HCT116 (cell line): ENCODE results near the gene PACRG. TPM values are rescaled to one million over a fixed set of nuclear protein-coding genes. Genes with fewer than 3 reads are reported as not detected.

Source experiments
- ATAC-seq: fragments of 200-7000 bp; cut with Tn5 transposase; 2 replicates; pipeline ENCODE4 v1.9.1; 2020; ENCODE audit warnings: mild to moderate bottlenecking, moderate library complexity
- BruUV-seq: library from RNA; stranded (reverse); fragments of 400-500 nt; replicated peaks from 2 replicates; lab custom pipeline; 2021; lab: Mats Ljungman, UMichigan
- CTCF ChIA-PET: fragments of 300-600 bp; sonication (Branson Sonifier 250); formaldehyde crosslinking; loops from one replicate; lab custom pipeline; 2021; ENCODE audit warnings: antibody characterized with exemption; lab: Charles Lee
- POLR2A ChIA-PET: fragments of 300-600, 350-600 bp; sonication (Branson Sonifier 250); formaldehyde crosslinking; loops from one replicate; lab custom pipeline; 2021; ENCODE audit warnings: antibody characterized with exemption; lab: Charles Lee
- RAD21 ChIA-PET, 2 experiments: fragments of 300-600 bp; sonication (Branson Sonifier 250); formaldehyde crosslinking; loops; one replicate each; lab custom pipeline; 2023; ENCODE audit warnings: low total read pairs in 2 of 2; ENCODE audit not compliant: uncharacterized antibody in 2 of 2, unreplicated experiment in 2 of 2, low non-redundant PET in 1 of 2; lab: Charles Lee
- DNase-seq: peaks from one replicate; pipeline ENCODE4 v3.0.0-alpha.2; 2010; ENCODE audit warnings: low read depth, low spot score
- H2AFZ ChIP-seq: fragments of 200-600 bp; shearing (Covaris generic), sonication (generic); 2 replicates; pipeline ENCODE4 v1.6.1; 2017; ENCODE audit warnings: low read depth, mixed run types, mixed read lengths, antibody characterized with exemption, low read length; ENCODE audit not compliant: poor library complexity, severe bottlenecking
- H3K27ac ChIP-seq: 2 replicates; pipeline ENCODE4 v1.5.1; 2012; ENCODE audit warnings: low read depth, low read length
- H3K27me3 ChIP-seq: fragments of 200-600 bp; sonication (generic); 2 replicates; pipeline ENCODE4 v1.6.1; 2016; ENCODE audit warnings: mixed run types, low read length, mixed read lengths; ENCODE audit not compliant: insufficient read depth
- H3K36me3 ChIP-seq, 2 experiments: fragments of 200-500 bp in 1 of 2; fragments of 200-600 bp in 1 of 2; sonication (Bioruptor generic) in 1 of 2; sonication (generic) in 1 of 2; 2 replicates each; pipeline versions ENCODE4 v1.5.1 to v1.6.1; 2014 to 2016; ENCODE audit warnings: low read length in 2 of 2, inconsistent platforms in 1 of 2, mixed read lengths in 1 of 2, mixed run types in 1 of 2; ENCODE audit not compliant: insufficient read depth in 2 of 2, control insufficient read depth in 1 of 2
- H3K4me1 ChIP-seq, 2 experiments: fragments of 200-600 bp in 1 of 2; sonication (generic) in 1 of 2; 2 replicates each; pipeline versions ENCODE4 v1.5.1 to v1.6.1; 2012 to 2017; ENCODE audit warnings: low read length in 2 of 2, inconsistent platforms in 1 of 2, mild to moderate bottlenecking in 1 of 2, mixed read lengths in 1 of 2, mixed run types in 1 of 2, moderate library complexity in 1 of 2; ENCODE audit not compliant: insufficient read depth in 2 of 2, control insufficient read depth in 1 of 2
- H3K4me2 ChIP-seq: fragments of 200-600 bp; sonication (generic); 2 replicates; pipeline ENCODE4 v1.6.1; 2017; ENCODE audit warnings: mixed run types, low read length, mixed read lengths
- H3K4me3 ChIP-seq, 2 experiments: fragments of 200-600 bp in 1 of 2; sonication (generic) in 1 of 2; replicated peaks in 1 of 2; 2 replicates each; pipeline ENCODE4 v1.5.1; 2011 to 2016; ENCODE audit warnings: low read length in 2 of 2, control low read depth in 1 of 2, low read depth in 1 of 2, mild to moderate bottlenecking in 1 of 2, mixed read lengths in 1 of 2, mixed run types in 1 of 2
- H3K79me2 ChIP-seq: fragments of 200-600 bp; sonication (generic); 2 replicates; pipeline ENCODE4 v1.6.1; 2017; ENCODE audit warnings: mild to moderate bottlenecking, mixed run types, low read length, moderate library complexity, mixed read lengths; ENCODE audit not compliant: insufficient read depth
- H3K9ac ChIP-seq: fragments of 200-600 bp; sonication (generic); 2 replicates; pipeline ENCODE4 v1.6.1; 2016; ENCODE audit warnings: low read length, mixed read lengths
- H3K9me2 ChIP-seq: fragments of 200-600 bp; sonication (generic), shearing (Covaris generic); 2 replicates; pipeline ENCODE4 v1.6.1; 2017; ENCODE audit warnings: mixed run types, mild to moderate bottlenecking, moderate library complexity; ENCODE audit not compliant: insufficient read depth
- H3K9me3 ChIP-seq, 2 experiments: fragments of 200-500 bp in 1 of 2; fragments of 200-600 bp in 1 of 2; sonication (Bioruptor generic) in 1 of 2; sonication (generic) in 1 of 2; 2 replicates each; pipeline ENCODE4 v1.6.1; 2014 to 2017; ENCODE audit warnings: low read length in 2 of 2, mixed read lengths in 2 of 2, inconsistent platforms in 1 of 2, low read depth in 1 of 2, mild to moderate bottlenecking in 1 of 2, mixed run types in 1 of 2, moderate library complexity in 1 of 2; ENCODE audit not compliant: control insufficient read depth in 1 of 2, insufficient read depth in 1 of 2
- H4K20me1 ChIP-seq: fragments of 200-600 bp; sonication (generic), shearing (Covaris generic); 2 replicates; pipeline ENCODE4 v1.6.1; 2017; ENCODE audit warnings: mixed run types, mild to moderate bottlenecking, moderate library complexity; ENCODE audit not compliant: insufficient read depth
- CEBPB ChIP-seq: IDR thresholded peaks from 2 replicates; pipeline ENCODE4 v1.6.1; 2012; ENCODE audit warnings: low read depth
- CTCF ChIP-seq, 3 experiments: fragments of 200-600 bp in 1 of 3; sonication (generic) in 1 of 3; IDR thresholded peaks in 2 of 3; conservative IDR thresholded peaks in 1 of 3; 2 replicates each; pipeline ENCODE4 v1.5.1; 2012 to 2017; ENCODE audit warnings: low read depth in 2 of 3, low read length in 2 of 3, antibody characterized with exemption in 1 of 3, borderline replicate concordance in 1 of 3, control low read depth in 1 of 3, mild to moderate bottlenecking in 1 of 3, mixed read lengths in 1 of 3, mixed run types in 1 of 3, moderate library complexity in 1 of 3; ENCODE audit not compliant: insufficient read depth in 1 of 3
- ELF1 ChIP-seq: IDR thresholded peaks from 2 replicates; pipeline ENCODE4 v1.6.1; 2012; ENCODE audit warnings: low read depth, borderline replicate concordance
- EZH2 ChIP-seq: fragments of 200-600 bp; sonication (generic); IDR thresholded peaks from 2 replicates; pipeline ENCODE4 v1.6.1; 2017; ENCODE audit warnings: antibody characterized with exemption, mixed run types
- EZH2phosphoT487 ChIP-seq: fragments of 200-600 bp; IDR thresholded peaks from 2 replicates; pipeline ENCODE4 v1.6.1; 2018; ENCODE audit warnings: antibody characterized with exemption, borderline replicate concordance
- FOSL1 ChIP-seq: IDR thresholded peaks from 2 replicates; pipeline ENCODE4 v1.6.1; 2012; ENCODE audit warnings: low read depth
- JUND ChIP-seq: IDR thresholded peaks from 2 replicates; pipeline ENCODE4 v1.6.1; 2012
- MAX ChIP-seq: IDR thresholded peaks from 2 replicates; pipeline ENCODE4 v1.6.1; 2012
- POLR2A ChIP-seq: IDR thresholded peaks from 2 replicates; pipeline ENCODE4 v1.7.0; 2011; ENCODE audit warnings: borderline replicate concordance; ENCODE audit not compliant: insufficient read depth, insufficient read length; ENCODE audit errors: extremely low read depth
- POLR2AphosphoS5 ChIP-seq: IDR thresholded peaks from 2 replicates; pipeline ENCODE4 v1.6.1; 2011; ENCODE audit warnings: mild to moderate bottlenecking, low read depth, low read length, moderate library complexity
- SIN3A ChIP-seq: IDR thresholded peaks from 2 replicates; pipeline ENCODE4 v1.6.1; 2012; ENCODE audit warnings: low read depth
- SP1 ChIP-seq: IDR thresholded peaks from 2 replicates; pipeline ENCODE4 v1.6.1; 2012; ENCODE audit warnings: low read depth
- SRF ChIP-seq: IDR thresholded peaks from 2 replicates; pipeline ENCODE4 v1.6.1; 2012; ENCODE audit warnings: low read depth
- TCF7L2 ChIP-seq: IDR thresholded peaks from 2 replicates; pipeline ENCODE4 v1.7.0; 2011; ENCODE audit warnings: borderline replicate concordance, inconsistent platforms; ENCODE audit not compliant: insufficient read depth, insufficient read length; ENCODE audit errors: extremely low read depth
- ZBTB33 ChIP-seq: IDR thresholded peaks from 2 replicates; pipeline ENCODE4 v1.6.1; 2011; ENCODE audit warnings: mild to moderate bottlenecking, low read length, moderate library complexity; ENCODE audit not compliant: insufficient replicate concordance; ENCODE audit errors: extremely low read depth
- ZFX ChIP-seq: fragments of 450-650 bp; IDR thresholded peaks from 2 replicates; pipeline ENCODE4 v1.6.1; 2017
- intact Hi-C: fragments of 100-400 bp; cut with micrococcal nuclease; formaldehyde crosslinking; loops from 2 replicates; pipeline ENCODE4 v1.10.0; 2022
- total RNA-seq: library from RNA; stranded (reverse); gene quantifications from one replicate; pipeline ENCODE4 v1.2.1, GENCODE V29; 2021; ENCODE audit not compliant: unreplicated experiment

PACRG gene
- total RNA-seq, 1 experiment from 2014 or later, result 0.71 TPM

DNA sequence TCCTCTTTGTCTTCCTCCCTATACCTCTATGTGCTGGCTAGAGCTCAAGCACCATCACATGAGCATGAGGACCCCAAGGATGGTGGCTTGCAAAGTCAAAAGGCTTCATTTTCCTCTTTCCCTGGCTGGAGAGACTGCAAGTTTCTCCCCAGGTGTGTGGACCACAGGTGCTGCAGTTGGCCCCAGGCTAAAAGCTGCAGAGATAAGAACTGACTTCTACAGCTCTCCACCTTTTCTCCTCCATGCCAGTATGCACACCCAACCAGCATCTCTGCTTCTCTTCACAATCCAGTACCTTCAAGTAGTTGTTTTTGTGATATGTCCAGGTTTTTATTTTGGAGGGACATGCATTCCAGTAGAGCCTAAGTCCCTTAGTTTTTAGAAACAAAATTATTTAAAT, 29.3 kb upstream of the PACRG start:
- POLR2A ChIA-PET, result no interaction called here
- intact Hi-C loops, result no loop called here
- no peak for TF ChIP-seq POLR2A
- no peak for TF ChIP-seq JUND
- no peak for TF ChIP-seq ZBTB33
- TF ChIP-seq, all 23 proteins: peak for 0
- ATAC-seq (no peak), DNase-seq (no peak)
- Histone ChIP-seq H4K20me1 (no peaks in the 10 kb centered on the region), H3K4me1 (no peaks in the 10 kb centered on the region), H3K9ac (no peak overlapping the region), H3K9me2 (no peaks in the 10 kb centered on the region), H3K27ac (no peak overlapping the region), H2AFZ (no peak overlapping the region), H3K4me2 (no peak overlapping the region), H3K79me2 (no peaks in the 10 kb centered on the region), H3K27me3 (no peaks in the 10 kb centered on the region), H3K9me3 (no peaks in the 10 kb centered on the region; a peak in 1 of 4 replicates), H3K36me3 (no peaks in the 10 kb centered on the region), H3K4me3 (no peak overlapping the region)
- BruUV-seq, result no TSS peak
- ChIA-PET RAD21 (no interaction called here), CTCF (no interaction called here)

DNA sequence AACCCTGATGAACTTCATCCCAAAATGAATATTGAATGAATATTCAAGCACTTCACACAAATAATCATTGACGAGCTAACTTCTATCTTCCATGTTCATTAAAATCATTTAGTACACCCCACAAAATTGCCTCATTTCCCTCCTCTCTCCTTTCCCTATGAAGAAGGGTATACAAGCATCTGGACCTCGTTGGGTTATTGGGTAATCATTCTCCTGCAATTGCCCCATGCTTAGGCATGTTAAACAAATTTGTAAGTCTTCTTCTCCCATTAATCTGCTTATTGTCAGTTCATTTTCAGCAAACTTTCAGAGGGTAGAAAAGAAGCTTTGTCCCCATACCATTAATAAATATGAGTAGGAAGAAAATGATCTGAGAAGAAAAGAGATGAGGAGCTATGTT, 27.8 kb upstream of the PACRG start:
- no peaks in the 10 kb centered on the region; a peak in 1 of 4 replicates for H3K9me3 ChIP-seq
- H3K9ac ChIP-seq, result no peak overlapping the region
- no peak overlapping the region for H2AFZ ChIP-seq
- no peaks in the 10 kb centered on the region for H3K36me3 ChIP-seq
- no TSS peak for BruUV-seq
- no peaks in the 10 kb centered on the region for H3K9me2 ChIP-seq
- RAD21 ChIA-PET, result no interaction called here
- no peaks in the 10 kb centered on the region for H4K20me1 ChIP-seq
- no peak overlapping the region for H3K4me3 ChIP-seq
- no peaks in the 10 kb centered on the region for H3K4me1 ChIP-seq
- no peaks in the 10 kb centered on the region for H3K79me2 ChIP-seq
- ATAC-seq (no peak), DNase-seq (no peak)
- intact Hi-C loops, result no loop called here
- H3K27ac ChIP-seq, result no peak overlapping the region
- POLR2A ChIA-PET, result no interaction called here
- H3K27me3 ChIP-seq, result no peaks in the 10 kb centered on the region
- H3K4me2 ChIP-seq, result no peak overlapping the region
- CTCF ChIA-PET, result no interaction called here
- TF ChIP-seq JUND (no peak), ELF1 (no peak), MAX (no peak), ZBTB33 (no peak), TCF7L2 (no peak), SRF (no peak), EZH2 (no peak), POLR2AphosphoS5 (no peak), SP1 (no peak), SIN3A (no peak), EZH2phosphoT487 (no peak), ZFX (no peak), CEBPB (no peak), CTCF (IDR thresholded peaks at IDR 0.05 in 2 of 3, conservative IDR thresholded peaks at IDR 0.05 in 1 of 3; ENCODE audit: borderline replicate concordance in 1 of 3, insufficient read depth in 1 of 3, low read depth in 2 of 3, low read length in 2 of 3) (no peak), FOSL1 (no peak)
